ENCODE data around the gene OR51B2.
"Not testable (repeated sequence)": the region's sequence is repeated elsewhere in the genome, so short reads cannot be mapped to it uniquely, and the experiment has no call there.

The OR51B2 gene, protein sequence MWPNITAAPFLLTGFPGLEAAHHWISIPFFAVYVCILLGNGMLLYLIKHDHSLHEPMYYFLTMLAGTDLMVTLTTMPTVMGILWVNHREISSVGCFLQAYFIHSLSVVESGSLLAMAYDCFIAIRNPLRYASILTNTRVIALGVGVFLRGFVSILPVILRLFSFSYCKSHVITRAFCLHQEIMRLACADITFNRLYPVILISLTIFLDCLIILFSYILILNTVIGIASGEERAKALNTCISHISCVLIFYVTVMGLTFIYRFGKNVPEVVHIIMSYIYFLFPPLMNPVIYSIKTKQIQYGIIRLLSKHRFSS

DNA sequence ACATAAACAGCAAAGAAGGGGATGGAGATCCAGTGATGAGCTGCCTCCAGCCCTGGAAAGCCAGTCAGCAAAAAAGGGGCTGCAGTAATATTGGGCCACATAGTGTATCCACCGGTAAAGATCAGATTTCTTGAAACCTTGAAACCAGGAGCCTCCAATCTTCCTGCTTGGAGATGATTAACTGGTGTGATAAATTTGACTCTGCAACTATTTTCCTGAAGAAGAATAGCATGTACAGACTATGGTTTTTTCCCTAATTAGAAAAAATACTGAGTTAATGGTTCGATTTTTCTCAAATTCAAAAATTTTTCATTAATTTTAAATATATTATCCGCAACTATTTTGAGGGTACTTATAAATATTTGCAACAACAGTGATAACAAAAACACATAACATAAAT lies at the start of gene OR51B2:
TSS of gene OR51B2 (minus strand) at position 101 of the 400 bp plus-strand sequence. CDS start at position 101, 0 bp downstream.
- H3K27ac Mint-ChIP-seq = no peak within 1 kb of the TSS
- no peaks in the 10 kb centered on the region for H3K9me3 Mint-ChIP-seq
- DNase-seq = no peak
- no peaks in the 10 kb centered on the region for H3K36me3 Mint-ChIP-seq (ENCODE audit: low read depth)
- TF ChIP-seq, protein P1, sequence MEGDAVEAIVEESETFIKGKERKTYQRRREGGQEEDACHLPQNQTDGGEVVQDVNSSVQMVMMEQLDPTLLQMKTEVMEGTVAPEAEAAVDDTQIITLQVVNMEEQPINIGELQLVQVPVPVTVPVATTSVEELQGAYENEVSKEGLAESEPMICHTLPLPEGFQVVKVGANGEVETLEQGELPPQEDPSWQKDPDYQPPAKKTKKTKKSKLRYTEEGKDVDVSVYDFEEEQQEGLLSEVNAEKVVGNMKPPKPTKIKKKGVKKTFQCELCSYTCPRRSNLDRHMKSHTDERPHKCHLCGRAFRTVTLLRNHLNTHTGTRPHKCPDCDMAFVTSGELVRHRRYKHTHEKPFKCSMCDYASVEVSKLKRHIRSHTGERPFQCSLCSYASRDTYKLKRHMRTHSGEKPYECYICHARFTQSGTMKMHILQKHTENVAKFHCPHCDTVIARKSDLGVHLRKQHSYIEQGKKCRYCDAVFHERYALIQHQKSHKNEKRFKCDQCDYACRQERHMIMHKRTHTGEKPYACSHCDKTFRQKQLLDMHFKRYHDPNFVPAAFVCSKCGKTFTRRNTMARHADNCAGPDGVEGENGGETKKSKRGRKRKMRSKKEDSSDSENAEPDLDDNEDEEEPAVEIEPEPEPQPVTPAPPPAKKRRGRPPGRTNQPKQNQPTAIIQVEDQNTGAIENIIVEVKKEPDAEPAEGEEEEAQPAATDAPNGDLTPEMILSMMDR (IDR thresholded peaks at IDR 0.05) = no peak
- no peak within 1 kb of the TSS for H3K4me3 Mint-ChIP-seq
- peaks cover 4% of the 10 kb centered on the region for H3K27me3 Mint-ChIP-seq (ENCODE audit: low read depth, poor library complexity)
- H3K4me1 Mint-ChIP-seq = no peaks in the 10 kb centered on the region

DNA sequence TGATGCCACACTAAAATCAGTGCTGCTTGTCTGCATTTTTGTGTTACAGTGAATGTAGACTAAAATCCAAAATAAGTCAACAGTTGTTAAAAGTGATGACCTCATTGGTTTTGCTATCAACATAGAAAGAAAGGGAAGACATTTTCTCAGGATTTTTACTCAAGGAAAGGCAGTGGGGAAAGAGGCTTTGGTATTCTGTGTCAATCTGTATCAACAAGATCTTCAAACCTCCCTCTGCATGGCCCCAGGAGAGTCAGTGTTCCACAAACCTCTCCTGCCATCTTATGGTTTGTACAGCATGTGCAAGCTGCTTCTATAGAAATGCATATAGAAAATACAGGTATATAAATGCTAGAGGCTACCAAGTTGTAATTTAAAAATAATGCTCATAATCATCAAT lies 45.7 kb upstream of the OR51B2 start:
- Mint-ChIP-seq H3K36me3 (ENCODE audit: low read depth) (no peaks in the 10 kb centered on the region), H3K4me1 (no peaks in the 10 kb centered on the region), H3K27ac (no peak overlapping the region), H3K27me3 (ENCODE audit: low read depth, poor library complexity) (peaks cover 7% of the 10 kb centered on the region), H3K4me3 (no peak overlapping the region), H3K9me3 (peaks cover 15% of the 10 kb centered on the region)
- DNase-seq = peak; percentile 8
- TF ChIP-seq, protein P1 (IDR thresholded peaks at IDR 0.05) = peak; percentile 30

DNA sequence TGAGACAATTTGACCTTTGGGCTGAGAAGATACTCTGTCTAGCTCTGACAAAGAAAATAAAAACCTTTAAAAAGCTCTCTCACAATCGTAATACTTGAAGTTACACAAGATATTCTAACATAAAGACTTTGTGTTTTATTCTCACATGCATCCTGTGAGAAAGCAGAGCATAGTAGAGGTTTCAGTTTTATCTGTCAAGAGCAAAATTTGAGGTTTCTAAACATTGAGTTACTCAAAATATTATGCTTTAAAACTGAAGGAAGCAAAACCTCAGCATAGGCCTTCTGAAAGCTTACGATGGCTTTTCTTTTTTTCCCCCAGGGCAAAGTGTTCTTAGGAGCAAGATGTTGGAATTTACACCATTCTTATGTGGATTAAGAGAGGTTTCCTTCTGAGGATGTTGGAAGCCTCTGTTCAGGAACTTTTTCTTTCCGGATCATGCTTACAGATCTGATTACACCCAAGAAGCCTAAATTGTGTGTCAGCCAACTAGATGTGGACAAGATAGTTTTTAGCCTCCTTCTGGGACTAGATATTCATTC lies 44.5 kb upstream of the OR51B2 start:
- H3K36me3 Mint-ChIP-seq (ENCODE audit: low read depth) = no peaks in the 10 kb centered on the region
- H3K9me3 Mint-ChIP-seq = peaks cover 11% of the 10 kb centered on the region
- peaks cover 4% of the 10 kb centered on the region for H3K27me3 Mint-ChIP-seq (ENCODE audit: low read depth, poor library complexity)
- H3K4me3 Mint-ChIP-seq = no peak overlapping the region
- no peak overlapping the region for H3K27ac Mint-ChIP-seq
- TF ChIP-seq, protein P1 (IDR thresholded peaks at IDR 0.05) = no peak
- no peaks in the 10 kb centered on the region for H3K4me1 Mint-ChIP-seq
- DNase-seq = no peak

DNA sequence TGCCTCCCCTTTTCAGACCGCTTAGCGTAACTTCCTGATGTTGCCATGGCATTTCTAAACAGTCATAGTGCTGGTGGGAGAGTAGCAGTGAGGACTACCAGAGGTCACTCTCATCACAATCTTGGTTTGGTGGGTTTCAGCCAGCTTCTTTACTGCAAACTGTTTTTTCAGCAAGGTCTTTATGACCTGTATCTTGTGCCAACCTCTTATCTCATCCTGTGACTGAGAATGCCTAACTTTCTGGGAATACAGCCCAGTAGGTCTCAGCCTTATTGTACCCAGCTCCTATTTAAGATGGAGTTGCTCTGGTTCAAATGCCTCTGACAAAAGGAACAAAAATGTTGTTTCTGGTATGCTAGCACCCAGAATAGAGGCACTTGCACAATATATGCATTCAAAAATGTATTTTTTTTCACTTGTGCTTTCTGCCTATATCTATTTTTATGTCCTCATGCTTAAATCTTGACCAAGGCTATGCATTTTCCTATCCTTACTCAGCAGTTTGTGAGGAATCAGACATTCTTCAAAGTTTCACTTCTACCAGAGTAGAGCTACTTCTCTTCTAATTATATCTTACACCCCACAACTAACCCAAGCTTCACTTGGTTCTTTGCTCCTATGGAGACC lies 43.5 kb upstream of the OR51B2 start:
- DNase-seq = no peak

DNA sequence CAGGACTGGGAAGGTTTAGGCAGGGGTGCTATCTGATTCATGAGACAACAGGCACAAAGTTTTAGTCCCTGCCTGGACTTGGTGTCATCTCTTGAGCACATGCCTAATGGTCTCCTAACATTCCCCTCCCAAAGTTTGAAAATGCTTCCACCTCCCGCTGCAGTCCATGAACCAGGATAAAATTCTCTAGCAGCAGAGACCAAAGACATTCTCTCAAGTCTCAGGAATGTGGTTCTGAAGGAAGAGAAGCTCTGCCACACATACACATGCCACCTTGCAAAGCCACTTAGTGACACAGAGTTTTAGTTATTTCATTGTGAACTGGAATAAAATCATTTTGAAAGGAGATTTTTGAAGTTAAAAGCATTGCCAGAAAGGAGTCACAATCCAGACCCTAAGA lies 42.8 kb upstream of the OR51B2 start:
- no peak overlapping the region for H3K27ac Mint-ChIP-seq
- peaks cover 4% of the 10 kb centered on the region for H3K27me3 Mint-ChIP-seq (ENCODE audit: low read depth, poor library complexity)
- H3K4me1 Mint-ChIP-seq = no peaks in the 10 kb centered on the region
- H3K36me3 Mint-ChIP-seq (ENCODE audit: low read depth) = no peaks in the 10 kb centered on the region
- no peak for DNase-seq
- TF ChIP-seq, protein P1 (IDR thresholded peaks at IDR 0.05) = no peak
- H3K4me3 Mint-ChIP-seq = no peak overlapping the region
- H3K9me3 Mint-ChIP-seq = no peaks in the 10 kb centered on the region

More for the DNA sequence above, 43.5 kb upstream of the OR51B2 start:
- TF ChIP-seq, protein P1 (IDR thresholded peaks at IDR 0.05) = no peak
- Mint-ChIP-seq H3K4me3 (no peak overlapping the region), H3K36me3 (ENCODE audit: low read depth) (no peaks in the 10 kb centered on the region), H3K27me3 (ENCODE audit: low read depth, poor library complexity) (peaks cover 4% of the 10 kb centered on the region), H3K27ac (no peak overlapping the region), H3K4me1 (no peaks in the 10 kb centered on the region), H3K9me3 (peaks cover 2% of the 10 kb centered on the region)

DNA sequence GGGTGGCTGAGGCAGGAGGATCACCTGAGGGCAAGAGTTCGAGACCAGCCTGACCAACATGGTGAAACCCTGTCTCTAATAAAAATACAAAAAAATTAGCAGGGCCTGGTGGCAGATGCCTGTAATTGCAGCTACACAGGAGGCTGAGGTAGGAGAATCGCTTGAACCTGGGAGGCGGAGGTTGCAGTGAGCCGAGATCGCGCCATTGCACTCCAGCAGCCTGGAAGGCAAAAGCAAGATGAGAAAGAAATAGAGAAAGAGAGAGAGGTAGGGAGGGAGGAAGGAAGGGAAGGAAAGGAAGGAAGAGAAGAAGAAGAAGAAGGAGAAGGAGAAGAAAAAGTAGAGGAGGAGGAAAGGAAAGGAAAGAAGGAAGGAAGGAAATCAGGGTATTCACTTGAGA lies 42.3 kb upstream of the OR51B2 start:
- not testable (repeated sequence) for H3K27ac Mint-ChIP-seq, H3K4me3 Mint-ChIP-seq

More for the DNA sequence above, 42.3 kb upstream of the OR51B2 start:
- H3K36me3 Mint-ChIP-seq (ENCODE audit: low read depth); H3K27me3 Mint-ChIP-seq (ENCODE audit: low read depth, poor library complexity); H3K9me3 Mint-ChIP-seq; DNase-seq; H3K4me1 Mint-ChIP-seq: not testable (repeated sequence)
